K562 (cell line): ENCODE measurements around the gene LRRC51.

Experiments
- BHLHE40 ChIP-seq: IDR thresholded peaks from 2 replicates; pipeline ENCODE4 v1.6.1; 2011; ENCODE audit warnings: low read length, improper control_type of control experiment
- COPS2 ChIP-seq: fragments of 450-650 bp; conservative IDR thresholded peaks from 2 replicates; pipeline ENCODE4 v1.6.1; 2016; ENCODE audit warnings: mild to moderate bottlenecking, moderate library complexity
- ELK1 ChIP-seq: sonication (generic); formaldehyde crosslinking; IDR thresholded peaks from 2 replicates; pipeline ENCODE4 v1.8.1; 2022; ENCODE audit warnings: missing genetic modification reagents
- MED1 ChIP-seq: sonication (generic); formaldehyde crosslinking; IDR thresholded peaks from 2 replicates; pipeline ENCODE4 v1.8.1; 2023; ENCODE audit warnings: missing genetic modification reagents, borderline replicate concordance
- MXI1 ChIP-seq: IDR thresholded peaks from 2 replicates; pipeline ENCODE4 v1.6.1; 2011; ENCODE audit warnings: low read depth, mild to moderate bottlenecking, improper control_type of control experiment, low read length
- NFIC ChIP-seq: fragments of 450-650 bp; IDR thresholded peaks from 2 replicates; pipeline ENCODE4 v1.6.1; 2017; ENCODE audit warnings: mild to moderate bottlenecking, inconsistent platforms
- RAD51 ChIP-seq: fragments of 450-650 bp; IDR thresholded peaks from 2 replicates; pipeline ENCODE4 v1.7.1; 2016; ENCODE audit warnings: low read depth, mild to moderate bottlenecking, borderline replicate concordance
- SAFB2 ChIP-seq: fragments of 200-400 bp; formaldehyde crosslinking; IDR thresholded peaks from 2 replicates; pipeline ENCODE4 v1.6.1; 2018; ENCODE audit warnings: borderline replicate concordance, low read length, low read depth, moderate library complexity; ENCODE audit not compliant: severe bottlenecking
- ZNF263 ChIP-seq: sonication (generic); formaldehyde crosslinking; IDR thresholded peaks from 2 replicates; pipeline ENCODE4 v1.8.0; 2022; ENCODE audit warnings: mild to moderate bottlenecking, missing genetic modification reagents, borderline replicate concordance
- TF ChIP-seq, protein P1 (sequence below): sonication (generic); formaldehyde crosslinking; IDR thresholded peaks from 2 replicates; pipeline ENCODE4 v1.8.1; 2023; ENCODE audit warnings: mild to moderate bottlenecking, missing genetic modification reagents
- TF ChIP-seq, protein P2 (sequence below), 2 experiments: fragments of 450-650 bp; formaldehyde crosslinking in 1 of 2; IDR thresholded peaks; 2 replicates each; pipeline versions ENCODE4 v1.4.0 to v1.6.1; 2014 to 2020; ENCODE audit warnings: mild to moderate bottlenecking in 2 of 2, borderline replicate concordance in 1 of 2, low read depth in 1 of 2
- TF ChIP-seq, protein P3 (sequence below): sonication (generic); formaldehyde crosslinking; IDR thresholded peaks from 2 replicates; pipeline ENCODE4 v1.9.0; 2022; ENCODE audit warnings: mild to moderate bottlenecking, missing genetic modification reagents
- TF ChIP-seq, protein P4 (sequence below), 3 experiments: IDR thresholded peaks in 2 of 3; conservative IDR thresholded peaks in 1 of 3; 2 replicates each; pipeline ENCODE4 v1.5.1; 2011 to 2012; ENCODE audit warnings: low read length in 3 of 3, mild to moderate bottlenecking in 3 of 3, control low read depth in 2 of 3, improper control_type of control experiment in 1 of 3, inconsistent platforms in 1 of 3, low read depth in 1 of 3, mixed read lengths in 1 of 3, moderate library complexity in 1 of 3; ENCODE audit not compliant: insufficient read depth in 2 of 3
- TF ChIP-seq, protein P5 (sequence below), 2 experiments: fragments of 450-650 bp in 1 of 2; IDR thresholded peaks; 2 replicates each; pipeline ENCODE4 v1.6.1; 2011 to 2017; ENCODE audit warnings: low read depth in 2 of 2, antibody characterized with exemption in 1 of 2, borderline replicate concordance in 1 of 2, low read length in 1 of 2, mild to moderate bottlenecking in 1 of 2, mixed read lengths in 1 of 2; ENCODE audit not compliant: control insufficient read depth in 1 of 2

- TF ChIP-seq, protein P1, sequence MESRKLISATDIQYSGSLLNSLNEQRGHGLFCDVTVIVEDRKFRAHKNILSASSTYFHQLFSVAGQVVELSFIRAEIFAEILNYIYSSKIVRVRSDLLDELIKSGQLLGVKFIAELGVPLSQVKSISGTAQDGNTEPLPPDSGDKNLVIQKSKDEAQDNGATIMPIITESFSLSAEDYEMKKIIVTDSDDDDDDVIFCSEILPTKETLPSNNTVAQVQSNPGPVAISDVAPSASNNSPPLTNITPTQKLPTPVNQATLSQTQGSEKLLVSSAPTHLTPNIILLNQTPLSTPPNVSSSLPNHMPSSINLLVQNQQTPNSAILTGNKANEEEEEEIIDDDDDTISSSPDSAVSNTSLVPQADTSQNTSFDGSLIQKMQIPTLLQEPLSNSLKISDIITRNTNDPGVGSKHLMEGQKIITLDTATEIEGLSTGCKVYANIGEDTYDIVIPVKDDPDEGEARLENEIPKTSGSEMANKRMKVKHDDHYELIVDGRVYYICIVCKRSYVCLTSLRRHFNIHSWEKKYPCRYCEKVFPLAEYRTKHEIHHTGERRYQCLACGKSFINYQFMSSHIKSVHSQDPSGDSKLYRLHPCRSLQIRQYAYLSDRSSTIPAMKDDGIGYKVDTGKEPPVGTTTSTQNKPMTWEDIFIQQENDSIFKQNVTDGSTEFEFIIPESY (CRISPR knock-in tag) = no peak
- TF ChIP-seq COPS2 (no peak), RAD51 (no peak), ZNF263 (CRISPR knock-in tag) (no peak), NFIC (no peak), SAFB2 (no peak), ELK1 (CRISPR knock-in tag) (no peak), MXI1 (no peak), BHLHE40 (no peak), MED1 (CRISPR knock-in tag) (no peak)
- TF ChIP-seq, protein P2, sequence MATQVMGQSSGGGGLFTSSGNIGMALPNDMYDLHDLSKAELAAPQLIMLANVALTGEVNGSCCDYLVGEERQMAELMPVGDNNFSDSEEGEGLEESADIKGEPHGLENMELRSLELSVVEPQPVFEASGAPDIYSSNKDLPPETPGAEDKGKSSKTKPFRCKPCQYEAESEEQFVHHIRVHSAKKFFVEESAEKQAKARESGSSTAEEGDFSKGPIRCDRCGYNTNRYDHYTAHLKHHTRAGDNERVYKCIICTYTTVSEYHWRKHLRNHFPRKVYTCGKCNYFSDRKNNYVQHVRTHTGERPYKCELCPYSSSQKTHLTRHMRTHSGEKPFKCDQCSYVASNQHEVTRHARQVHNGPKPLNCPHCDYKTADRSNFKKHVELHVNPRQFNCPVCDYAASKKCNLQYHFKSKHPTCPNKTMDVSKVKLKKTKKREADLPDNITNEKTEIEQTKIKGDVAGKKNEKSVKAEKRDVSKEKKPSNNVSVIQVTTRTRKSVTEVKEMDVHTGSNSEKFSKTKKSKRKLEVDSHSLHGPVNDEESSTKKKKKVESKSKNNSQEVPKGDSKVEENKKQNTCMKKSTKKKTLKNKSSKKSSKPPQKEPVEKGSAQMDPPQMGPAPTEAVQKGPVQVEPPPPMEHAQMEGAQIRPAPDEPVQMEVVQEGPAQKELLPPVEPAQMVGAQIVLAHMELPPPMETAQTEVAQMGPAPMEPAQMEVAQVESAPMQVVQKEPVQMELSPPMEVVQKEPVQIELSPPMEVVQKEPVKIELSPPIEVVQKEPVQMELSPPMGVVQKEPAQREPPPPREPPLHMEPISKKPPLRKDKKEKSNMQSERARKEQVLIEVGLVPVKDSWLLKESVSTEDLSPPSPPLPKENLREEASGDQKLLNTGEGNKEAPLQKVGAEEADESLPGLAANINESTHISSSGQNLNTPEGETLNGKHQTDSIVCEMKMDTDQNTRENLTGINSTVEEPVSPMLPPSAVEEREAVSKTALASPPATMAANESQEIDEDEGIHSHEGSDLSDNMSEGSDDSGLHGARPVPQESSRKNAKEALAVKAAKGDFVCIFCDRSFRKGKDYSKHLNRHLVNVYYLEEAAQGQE (IDR thresholded peaks at IDR 0.05; ENCODE audit: borderline replicate concordance) = no peak
- TF ChIP-seq, protein P2 (CRISPR knock-in tag; IDR thresholded peaks at IDR 0.05; ENCODE audit: low read depth) = no peak
- TF ChIP-seq, protein P3, sequence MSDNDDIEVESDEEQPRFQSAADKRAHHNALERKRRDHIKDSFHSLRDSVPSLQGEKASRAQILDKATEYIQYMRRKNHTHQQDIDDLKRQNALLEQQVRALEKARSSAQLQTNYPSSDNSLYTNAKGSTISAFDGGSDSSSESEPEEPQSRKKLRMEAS = no peak
- TF ChIP-seq, protein P4, sequence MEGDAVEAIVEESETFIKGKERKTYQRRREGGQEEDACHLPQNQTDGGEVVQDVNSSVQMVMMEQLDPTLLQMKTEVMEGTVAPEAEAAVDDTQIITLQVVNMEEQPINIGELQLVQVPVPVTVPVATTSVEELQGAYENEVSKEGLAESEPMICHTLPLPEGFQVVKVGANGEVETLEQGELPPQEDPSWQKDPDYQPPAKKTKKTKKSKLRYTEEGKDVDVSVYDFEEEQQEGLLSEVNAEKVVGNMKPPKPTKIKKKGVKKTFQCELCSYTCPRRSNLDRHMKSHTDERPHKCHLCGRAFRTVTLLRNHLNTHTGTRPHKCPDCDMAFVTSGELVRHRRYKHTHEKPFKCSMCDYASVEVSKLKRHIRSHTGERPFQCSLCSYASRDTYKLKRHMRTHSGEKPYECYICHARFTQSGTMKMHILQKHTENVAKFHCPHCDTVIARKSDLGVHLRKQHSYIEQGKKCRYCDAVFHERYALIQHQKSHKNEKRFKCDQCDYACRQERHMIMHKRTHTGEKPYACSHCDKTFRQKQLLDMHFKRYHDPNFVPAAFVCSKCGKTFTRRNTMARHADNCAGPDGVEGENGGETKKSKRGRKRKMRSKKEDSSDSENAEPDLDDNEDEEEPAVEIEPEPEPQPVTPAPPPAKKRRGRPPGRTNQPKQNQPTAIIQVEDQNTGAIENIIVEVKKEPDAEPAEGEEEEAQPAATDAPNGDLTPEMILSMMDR (IDR thresholded peaks at IDR 0.05 in 2 of 3, conservative IDR thresholded peaks at IDR 0.05 in 1 of 3; ENCODE audit: insufficient read depth in 2 of 3, low read depth in 1 of 3, low read length in 3 of 3) = no peak
- TF ChIP-seq, protein P5, sequence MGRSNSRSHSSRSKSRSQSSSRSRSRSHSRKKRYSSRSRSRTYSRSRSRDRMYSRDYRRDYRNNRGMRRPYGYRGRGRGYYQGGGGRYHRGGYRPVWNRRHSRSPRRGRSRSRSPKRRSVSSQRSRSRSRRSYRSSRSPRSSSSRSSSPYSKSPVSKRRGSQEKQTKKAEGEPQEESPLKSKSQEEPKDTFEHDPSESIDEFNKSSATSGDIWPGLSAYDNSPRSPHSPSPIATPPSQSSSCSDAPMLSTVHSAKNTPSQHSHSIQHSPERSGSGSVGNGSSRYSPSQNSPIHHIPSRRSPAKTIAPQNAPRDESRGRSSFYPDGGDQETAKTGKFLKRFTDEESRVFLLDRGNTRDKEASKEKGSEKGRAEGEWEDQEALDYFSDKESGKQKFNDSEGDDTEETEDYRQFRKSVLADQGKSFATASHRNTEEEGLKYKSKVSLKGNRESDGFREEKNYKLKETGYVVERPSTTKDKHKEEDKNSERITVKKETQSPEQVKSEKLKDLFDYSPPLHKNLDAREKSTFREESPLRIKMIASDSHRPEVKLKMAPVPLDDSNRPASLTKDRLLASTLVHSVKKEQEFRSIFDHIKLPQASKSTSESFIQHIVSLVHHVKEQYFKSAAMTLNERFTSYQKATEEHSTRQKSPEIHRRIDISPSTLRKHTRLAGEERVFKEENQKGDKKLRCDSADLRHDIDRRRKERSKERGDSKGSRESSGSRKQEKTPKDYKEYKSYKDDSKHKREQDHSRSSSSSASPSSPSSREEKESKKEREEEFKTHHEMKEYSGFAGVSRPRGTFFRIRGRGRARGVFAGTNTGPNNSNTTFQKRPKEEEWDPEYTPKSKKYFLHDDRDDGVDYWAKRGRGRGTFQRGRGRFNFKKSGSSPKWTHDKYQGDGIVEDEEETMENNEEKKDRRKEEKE (IDR thresholded peaks at IDR 0.05; ENCODE audit: borderline replicate concordance in 1 of 2, control insufficient read depth in 1 of 2, low read depth in 2 of 2, low read length in 1 of 2) = no peak
These were observed 31.7 kb upstream of the LRRC51 start for GRCh38 chr11:72048766-72049460.
